H1 (cell line): ENCODE data around the gene TNFSF4. TPM values are rescaled to one million over a fixed set of nuclear protein-coding genes. Genes with fewer than 3 reads are reported as not detected.

Experiments
- CTCF ChIA-PET: fragments of 300-600 bp; sonication (Branson Sonifier 250); formaldehyde crosslinking; loops from one replicate; lab custom pipeline; 2021; ENCODE audit not compliant: partially characterized antibody; lab: Charles Lee
- POLR2A ChIA-PET: fragments of 300-600 bp; sonication (Branson Sonifier 250); formaldehyde crosslinking; loops from one replicate; lab custom pipeline; 2021; ENCODE audit warnings: inconsistent platforms; ENCODE audit not compliant: partially characterized antibody; lab: Charles Lee
- DNase-seq, 2 experiments: peaks; one replicate each; pipeline versions ENCODE4 v3.0.0 to v3.0.0-alpha.2; 2010 to 2022; ENCODE audit warnings: low spot score in 2 of 2, low read depth in 1 of 2, mixed read lengths in 1 of 2
- FAIRE-seq: peaks from 2 replicates; lab custom pipeline; 2011; peaks lifted over from hg19 to GRCh38; lab: Jason Lieb, UNC
- H2AFZ ChIP-seq: 2 replicates; pipeline ENCODE4 v1.8.1; 2012; ENCODE audit warnings: low read length, inconsistent platforms
- H2AK5ac ChIP-seq: 2 replicates; pipeline ENCODE4 v1.6.1; 2013; ENCODE audit warnings: low read depth, low read length
- H2BK120ac ChIP-seq: replicated peaks from 2 replicates; pipeline ENCODE3; 2013; ENCODE audit warnings: low read depth, low read length, inconsistent platforms
- H2BK12ac ChIP-seq: 2 replicates; pipeline ENCODE4 v1.6.1; 2013; ENCODE audit warnings: low read depth, low read length
- H2BK15ac ChIP-seq: 2 replicates; pipeline ENCODE4 v1.6.1; 2013; ENCODE audit warnings: low read length
- H2BK20ac ChIP-seq: 2 replicates; pipeline ENCODE4 v1.6.1; 2013; ENCODE audit warnings: low read length
- H2BK5ac ChIP-seq: 2 replicates; pipeline ENCODE4 v1.6.1; 2013; ENCODE audit warnings: low read depth, low read length
- H3K14ac ChIP-seq: 2 replicates; pipeline ENCODE4 v1.6.1; 2013; ENCODE audit warnings: inconsistent platforms; ENCODE audit not compliant: insufficient read length
- H3K18ac ChIP-seq: 2 replicates; pipeline ENCODE4 v1.6.1; 2013; ENCODE audit warnings: low read length; ENCODE audit errors: extremely low read depth
- H3K23ac ChIP-seq: 2 replicates; pipeline ENCODE4 v1.6.1; 2013; ENCODE audit warnings: inconsistent platforms; ENCODE audit not compliant: insufficient read length
- H3K23me2 ChIP-seq: 2 replicates; pipeline ENCODE4 v1.6.1; 2013; ENCODE audit warnings: low read depth, low read length
- H3K27ac ChIP-seq: 2 replicates; pipeline ENCODE4 v1.6.1; 2011; ENCODE audit warnings: low read depth, low read length, inconsistent platforms
- H3K27me3 ChIP-seq, 4 experiments: replicated peaks in 1 of 4; 1 replicate in 1 of 4; 2 replicates in 3 of 4; pipeline versions ENCODE4 v1.6.1 to v1.8.1; 2011 to 2013; ENCODE audit warnings: low read length in 3 of 4, mild to moderate bottlenecking in 3 of 4, inconsistent platforms in 2 of 4, mixed read lengths in 2 of 4, moderate library complexity in 1 of 4; ENCODE audit not compliant: control insufficient read depth in 3 of 4, insufficient read depth in 3 of 4; ENCODE audit errors: extremely low read depth in 1 of 4
- H3K36me3 ChIP-seq, 4 experiments: 2 replicates each; pipeline versions ENCODE4 v1.6.1 to v1.8.1; 2011 to 2013; ENCODE audit warnings: mild to moderate bottlenecking in 4 of 4, low read length in 3 of 4, moderate library complexity in 2 of 4, control low read depth in 1 of 4, inconsistent platforms in 1 of 4; ENCODE audit not compliant: insufficient read depth in 4 of 4, control insufficient read depth in 2 of 4
- H3K4ac ChIP-seq: replicated peaks from 2 replicates; pipeline ENCODE3; 2013; ENCODE audit warnings: low read length, low read depth, mixed read lengths, inconsistent platforms; ENCODE audit not compliant: insufficient read length
- H3K4me1 ChIP-seq, 4 experiments: replicated peaks in 1 of 4; 1 replicate in 1 of 4; 2 replicates in 3 of 4; pipeline versions ENCODE4 v1.6.1 to v1.8.1; 2011 to 2013; ENCODE audit warnings: low read length in 3 of 4, inconsistent platforms in 2 of 4, mixed read lengths in 1 of 4; ENCODE audit not compliant: insufficient read depth in 4 of 4, control insufficient read depth in 3 of 4
- H3K4me2 ChIP-seq, 2 experiments: 2 replicates each; pipeline versions ENCODE4 v1.6.1 to v1.8.1; 2011 to 2013; ENCODE audit warnings: low read depth in 2 of 2, low read length in 2 of 2, control low read depth in 1 of 2, inconsistent platforms in 1 of 2, mild to moderate bottlenecking in 1 of 2; ENCODE audit not compliant: insufficient read depth in 1 of 2
- H3K4me3 ChIP-seq, 4 experiments: fragments of 200-600, 300-600 bp in 1 of 4; sonication (generic), shearing (Covaris generic), sonication (Bioruptor Twin) in 1 of 4; 2 replicates each; pipeline versions ENCODE4 v1.5.1 to v1.8.1; 2011 to 2016; ENCODE audit warnings: low read length in 4 of 4, low read depth in 3 of 4, control low read depth in 2 of 4, inconsistent platforms in 2 of 4, mild to moderate bottlenecking in 2 of 4, mixed read lengths in 1 of 4, moderate library complexity in 1 of 4; ENCODE audit not compliant: insufficient read depth in 2 of 4; ENCODE audit errors: extremely low read depth in 1 of 4
- H3K56ac ChIP-seq: replicated peaks from 2 replicates; pipeline ENCODE3; 2013; ENCODE audit warnings: low read depth, mild to moderate bottlenecking, mixed read lengths, low read length, inconsistent platforms; ENCODE audit not compliant: insufficient read length
- H3K79me1 ChIP-seq: 2 replicates; pipeline ENCODE4 v1.6.1; 2013; ENCODE audit warnings: low read depth, low read length, control low read depth
- H3K79me2 ChIP-seq, 2 experiments: 2 replicates each; pipeline versions ENCODE4 v1.6.1 to v1.8.1; 2012 to 2013; ENCODE audit warnings: low read length in 2 of 2, mild to moderate bottlenecking in 2 of 2, inconsistent platforms in 1 of 2; ENCODE audit not compliant: insufficient read depth in 2 of 2, control insufficient read depth in 1 of 2
- H3K9ac ChIP-seq, 4 experiments: replicated peaks in 1 of 4; 1 replicate in 1 of 4; 2 replicates in 3 of 4; pipeline versions ENCODE4 v1.6.1 to v1.8.1; 2011 to 2013; ENCODE audit warnings: low read depth in 3 of 4, low read length in 3 of 4, control low read depth in 2 of 4, mild to moderate bottlenecking in 2 of 4, moderate library complexity in 2 of 4, inconsistent platforms in 1 of 4; ENCODE audit errors: extremely low read depth in 1 of 4
- H3K9me3 ChIP-seq, 2 experiments: 2 replicates each; pipeline versions ENCODE4 v1.6.1 to v1.8.1; 2012 to 2013; ENCODE audit warnings: mild to moderate bottlenecking in 2 of 2, moderate library complexity in 2 of 2, control low read depth in 1 of 2, inconsistent platforms in 1 of 2, low read depth in 1 of 2, low read length in 1 of 2, mixed read lengths in 1 of 2; ENCODE audit not compliant: insufficient read depth in 2 of 2
- H4K20me1 ChIP-seq, 2 experiments: replicated peaks in 1 of 2; 2 replicates each; pipeline versions ENCODE3 to v1.8.1; 2011 to 2013; ENCODE audit warnings: inconsistent platforms in 2 of 2, low read length in 2 of 2, mild to moderate bottlenecking in 1 of 2; ENCODE audit not compliant: insufficient read depth in 2 of 2, control insufficient read depth in 1 of 2
- H4K5ac ChIP-seq: 2 replicates; pipeline ENCODE4 v1.6.1; 2013; ENCODE audit warnings: low read length, low read depth, mixed read lengths, inconsistent platforms; ENCODE audit not compliant: insufficient read length
- H4K8ac ChIP-seq: 2 replicates; pipeline ENCODE4 v1.8.0; 2013; ENCODE audit warnings: mild to moderate bottlenecking, moderate library complexity, low read length, inconsistent platforms; ENCODE audit not compliant: insufficient read depth; ENCODE audit errors: extremely low read depth
- H4K91ac ChIP-seq: replicated peaks from 2 replicates; pipeline ENCODE3; 2013; ENCODE audit warnings: low read length, mixed read lengths, inconsistent platforms; ENCODE audit not compliant: insufficient read length
- CBX5 ChIP-seq: fragments of 300-800, 300-1000 bp; sonication (generic); IDR thresholded peaks from 2 replicates; pipeline ENCODE4 v1.7.1; 2016; ENCODE audit warnings: antibody characterized with exemption, low read length, low read depth
- CEBPB ChIP-seq: IDR thresholded peaks from 2 replicates; pipeline ENCODE4 v1.6.1; 2012; ENCODE audit warnings: low read depth, low read length
- CHD1 ChIP-seq: IDR thresholded peaks from 2 replicates; pipeline ENCODE4 v1.6.1; 2012; ENCODE audit warnings: low read depth, low read length, improper control_type of control experiment
- JUN ChIP-seq: IDR thresholded peaks from 2 replicates; pipeline ENCODE4 v1.6.1; 2011; ENCODE audit warnings: low read depth, mild to moderate bottlenecking, improper control_type of control experiment, low read length
- JUND ChIP-seq: IDR thresholded peaks from 2 replicates; pipeline ENCODE4 v1.6.1; 2011; ENCODE audit warnings: mild to moderate bottlenecking, improper control_type of control experiment, low read length
- PHF8 ChIP-seq: fragments of 200-600 bp; sonication (generic); conservative IDR thresholded peaks from 2 replicates; pipeline ENCODE4 v1.7.1; 2012; ENCODE audit warnings: low read depth, mild to moderate bottlenecking, inconsistent platforms, low read length, moderate library complexity
- SUZ12 ChIP-seq: fragments of 200-600 bp; sonication (generic); IDR thresholded peaks from 2 replicates; pipeline ENCODE4 v1.6.1; 2012; ENCODE audit warnings: mild to moderate bottlenecking, inconsistent platforms, low read length, moderate library complexity, mixed read lengths
- TAF7 ChIP-seq: optimal IDR thresholded peaks from 2 replicates; pipeline ENCODE3; 2011; ENCODE audit warnings: low read depth, mild to moderate bottlenecking, inconsistent platforms, low read length, moderate library complexity, borderline replicate concordance
- ZNF274 ChIP-seq: IDR thresholded peaks from 2 replicates; pipeline ENCODE4 v1.7.0; 2012; ENCODE audit warnings: low read length, borderline replicate concordance; ENCODE audit errors: extremely low read depth
- polyA plus RNA-seq, 7 experiments: library from polyadenylated mRNA; depleted of rRNA in 3 of 7; stranded (reverse) in 5 of 7; unstranded in 2 of 7; fragments of >200 nt in 5 of 7; fragments of 200-250 nt in 2 of 7; gene quantifications; 1 replicate in 5 of 7; 2 replicates in 1 of 7; 4 replicates in 1 of 7; pipeline versions ENCODE4 v1.2.1 to v1.2.3, GENCODE V29; 2011 to 2013; ENCODE audit warnings: missing spikeins in 2 of 7, mixed read lengths in 2 of 7
- total RNA-seq: library from RNA; stranded (reverse); fragmentation: NEBNext Ultra II Directional; extraction: Animal tissue kit (Norgen Biotek cat#: 25700); gene quantifications from 2 replicates; pipeline ENCODE4 v1.2.1, GENCODE V29; 2021

Gene TNFSF4
- total and polyA plus RNA-seq, 2 of the 8 experiments (the other 6 are each of a cell fraction or from before 2014, with no cell fraction given): 0.54 to 0.63 TPM

- TF ChIP-seq JUN (no peak), CHD1 (no peak), SUZ12 (no peak), CBX5 (no peak), ZNF274 (no peak), JUND (no peak), CEBPB (no peak), PHF8 (no peak), TAF7 (no peak)
- no peak for FAIRE-seq
- Histone ChIP-seq H3K27ac (no peak overlapping the region), H3K9me3 (peaks cover 8% of the 10 kb centered on the region in 2 experiments; a peak in 2 of 4 replicates), H3K9ac (no peak overlapping the region), H3K79me1 (no peaks in the 10 kb centered on the region), H2BK120ac (no peak overlapping the region), H2AK5ac (no peak overlapping the region), H3K79me2 (no peaks in the 10 kb centered on the region), H3K4me3 (no peak overlapping the region), H4K8ac (no peak overlapping the region), H3K4me2 (no peak overlapping the region), H2BK15ac (no peak overlapping the region), H3K23ac (no peak overlapping the region), H3K23me2 (no peaks in the 10 kb centered on the region), H2AFZ (no peak overlapping the region), H3K4me1 (no peaks in the 10 kb centered on the region), H3K27me3 (no peaks in the 10 kb centered on the region), H3K36me3 (no peaks in the 10 kb centered on the region), H4K20me1 (no peaks in the 10 kb centered on the region), H3K18ac (no peak overlapping the region), H4K91ac (no peak overlapping the region), H2BK12ac (no peak overlapping the region), H4K5ac (no peak overlapping the region), H3K56ac (no peak overlapping the region), H2BK20ac (no peak overlapping the region), H3K4ac (no peak overlapping the region), H2BK5ac (no peak overlapping the region), H3K14ac (no peak overlapping the region)
- POLR2A ChIA-PET: no interaction called here
- CTCF ChIA-PET: interaction anchor here (0.9 to 1.4 kb wide), 2 partner anchors 10 to 495 kb away, joined by 3 to 4 read pairs; no protein-coding TSS in a partner anchor
- DNase-seq: no peak
Measured at GRCh38 chr1:173223031-173223380, 15.9 kb upstream of the TNFSF4 start.
